Left ventricle myocardium inferior (tissue), 1 donor: Measurements from ENCODE around the gene STON2. TPM values are rescaled to one million over a fixed set of nuclear protein-coding genes. Genes with fewer than 3 reads are reported as not detected.

Experiments
- DNase-seq: peaks from one replicate; pipeline ENCODE4 v3.0.0-alpha.2; 2020
- H3K27ac ChIP-seq: fragments of 200-600 bp; replicated peaks from 2 replicates; pipeline ENCODE4 v1.8.0; 2021
- H3K27me3 ChIP-seq: fragments of 200-600 bp; 2 replicates; pipeline ENCODE4 v1.8.0; 2021; ENCODE audit warnings: low read depth
- H3K36me3 ChIP-seq: fragments of 200-600 bp; 2 replicates; pipeline ENCODE4 v1.8.0; 2021
- H3K4me1 ChIP-seq: fragments of 200-600 bp; 2 replicates; pipeline ENCODE4 v1.8.0; 2021
- H3K4me3 ChIP-seq: fragments of 200-600 bp; 2 replicates; pipeline ENCODE4 v1.8.0; 2021; ENCODE audit warnings: mild to moderate bottlenecking, moderate library complexity
- H3K9me3 ChIP-seq: fragments of 200-600 bp; replicated peaks from 2 replicates; pipeline ENCODE4 v1.8.0; 2021
- intact Hi-C: fragments of 100-400 bp; cut with micrococcal nuclease; formaldehyde crosslinking; loops from one replicate; pipeline ENCODE4 v1.11.0; 2022
- total RNA-seq: library from RNA; stranded (reverse); fragmentation: NEBNext Ultra II Directional; extraction: Animal tissue kit (Norgen Biotek cat#: 25700); gene quantifications from one replicate; pipeline ENCODE4 v1.2.1, GENCODE V29; 2021
- TF ChIP-seq, protein P1 (sequence below): fragments of 200-600 bp; IDR thresholded peaks from 2 replicates; pipeline ENCODE4 v1.8.0; 2021; ENCODE audit warnings: antibody characterized with exemption, mild to moderate bottlenecking, borderline replicate concordance
- donor health status: DM: no; HTN: yes; CAD: no; lungs with severe emphysema.

Gene STON2
- total RNA-seq, 1 donor from 2014 or later, result 8.3 TPM

DNA sequence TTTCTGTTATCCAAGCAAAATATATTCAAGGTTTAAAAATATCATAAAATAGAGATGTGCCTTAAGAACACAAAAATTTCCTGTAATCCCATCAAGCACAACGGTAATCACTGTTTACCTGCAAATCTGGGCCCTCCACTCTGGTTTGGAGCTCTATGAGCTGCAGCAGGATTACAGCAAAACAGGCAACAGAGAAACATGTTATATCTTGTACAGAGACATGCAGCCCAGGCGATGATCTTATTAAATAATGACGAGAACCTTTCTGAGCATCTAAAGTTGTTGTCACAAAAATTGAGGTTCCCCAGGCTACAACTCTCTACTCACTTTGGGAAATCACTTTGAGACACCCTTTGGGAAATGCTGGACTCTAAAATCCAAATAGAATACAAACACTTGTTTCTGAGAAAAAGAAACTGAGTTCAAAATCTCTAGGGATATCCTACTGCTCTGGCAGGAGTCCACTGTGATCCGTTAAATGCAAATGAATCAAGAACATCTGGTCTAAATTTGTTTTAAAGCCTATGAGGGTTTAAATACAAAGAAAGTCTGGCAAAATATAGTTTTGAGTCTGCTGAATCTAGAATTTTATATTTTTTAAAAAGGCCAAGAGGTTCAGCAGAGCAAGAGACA lies 36.3 kb downstream of the STON2 start:
- peaks cover 4% of the 10 kb centered on the region for H3K4me1 ChIP-seq
- intact Hi-C loops, result no loop called here
- peaks cover 9% of the 10 kb centered on the region for H3K27me3 ChIP-seq
- H3K9me3 ChIP-seq, result no peaks in the 10 kb centered on the region
- no peak for DNase-seq
- no peaks in the 10 kb centered on the region for H3K36me3 ChIP-seq
- peak overlapping the region; percentile 21 for H3K4me3 ChIP-seq
- TF ChIP-seq, protein P1, sequence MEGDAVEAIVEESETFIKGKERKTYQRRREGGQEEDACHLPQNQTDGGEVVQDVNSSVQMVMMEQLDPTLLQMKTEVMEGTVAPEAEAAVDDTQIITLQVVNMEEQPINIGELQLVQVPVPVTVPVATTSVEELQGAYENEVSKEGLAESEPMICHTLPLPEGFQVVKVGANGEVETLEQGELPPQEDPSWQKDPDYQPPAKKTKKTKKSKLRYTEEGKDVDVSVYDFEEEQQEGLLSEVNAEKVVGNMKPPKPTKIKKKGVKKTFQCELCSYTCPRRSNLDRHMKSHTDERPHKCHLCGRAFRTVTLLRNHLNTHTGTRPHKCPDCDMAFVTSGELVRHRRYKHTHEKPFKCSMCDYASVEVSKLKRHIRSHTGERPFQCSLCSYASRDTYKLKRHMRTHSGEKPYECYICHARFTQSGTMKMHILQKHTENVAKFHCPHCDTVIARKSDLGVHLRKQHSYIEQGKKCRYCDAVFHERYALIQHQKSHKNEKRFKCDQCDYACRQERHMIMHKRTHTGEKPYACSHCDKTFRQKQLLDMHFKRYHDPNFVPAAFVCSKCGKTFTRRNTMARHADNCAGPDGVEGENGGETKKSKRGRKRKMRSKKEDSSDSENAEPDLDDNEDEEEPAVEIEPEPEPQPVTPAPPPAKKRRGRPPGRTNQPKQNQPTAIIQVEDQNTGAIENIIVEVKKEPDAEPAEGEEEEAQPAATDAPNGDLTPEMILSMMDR, result no peak
- peak overlapping the region; percentile 60 for H3K27ac ChIP-seq

DNA sequence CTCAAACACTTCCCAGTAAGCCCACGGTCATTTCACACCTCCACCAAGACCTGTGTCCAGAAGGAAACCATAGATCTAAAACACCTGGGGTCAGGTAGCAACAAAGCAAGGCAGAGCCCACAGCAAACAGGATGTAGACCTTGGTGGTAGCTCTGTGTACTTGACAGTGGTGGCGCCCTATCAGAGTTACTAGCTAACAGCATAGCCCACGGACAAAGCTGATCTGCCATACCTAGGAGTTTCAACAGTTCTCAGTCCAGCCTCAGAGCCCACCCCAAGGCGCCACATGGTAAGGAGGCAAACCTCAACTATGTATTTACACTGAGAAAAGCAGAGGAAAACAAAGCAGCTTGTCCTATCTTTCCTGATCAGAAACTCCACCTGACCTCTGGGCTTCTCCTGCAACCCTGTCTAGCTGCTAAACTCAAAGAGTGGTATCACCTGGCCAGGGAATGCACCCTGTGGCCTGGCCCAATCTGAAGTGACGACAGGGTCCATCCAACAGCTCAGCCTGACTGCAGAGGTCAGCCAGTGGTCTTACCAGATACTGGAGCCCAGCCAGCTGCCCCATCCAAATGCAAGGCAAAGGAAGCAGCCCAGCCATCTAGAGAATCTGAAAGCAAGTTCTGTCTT lies 46.3 kb downstream of the STON2 start:
- Histone ChIP-seq H3K4me3 (no peak overlapping the region), H3K4me1 (no peaks in the 10 kb centered on the region), H3K27ac (no peak overlapping the region), H3K36me3 (no peaks in the 10 kb centered on the region), H3K27me3 (no peaks in the 10 kb centered on the region), H3K9me3 (peaks cover 33% of the 10 kb centered on the region)
- DNase-seq, result no peak
- TF ChIP-seq, protein P1, result no peak
- intact Hi-C loops, result no loop called here

DNA sequence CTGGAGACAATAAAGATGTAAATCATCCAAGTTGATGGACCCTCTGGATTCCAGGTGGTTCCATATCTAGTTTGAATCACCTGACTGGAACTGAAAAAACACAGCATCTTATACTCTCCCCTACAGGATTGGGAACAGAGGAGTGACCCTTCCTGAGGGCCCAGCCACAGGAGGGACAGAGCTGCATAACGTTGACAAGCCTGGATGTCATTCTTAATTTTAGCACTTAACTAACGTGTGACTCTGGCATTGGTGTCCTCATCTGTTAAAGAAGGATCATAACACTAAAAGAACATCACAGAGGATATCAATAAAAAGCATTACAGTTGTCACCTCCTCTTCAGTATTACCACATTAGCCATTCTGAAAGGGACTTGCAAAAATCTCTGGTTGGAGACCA lies 47.7 kb downstream of the STON2 start:
- intact Hi-C loops, result no loop called here
- Histone ChIP-seq H3K27ac (no peak overlapping the region), H3K36me3 (no peaks in the 10 kb centered on the region), H3K4me3 (no peak overlapping the region), H3K4me1 (no peaks in the 10 kb centered on the region), H3K9me3 (peaks cover 33% of the 10 kb centered on the region), H3K27me3 (no peaks in the 10 kb centered on the region)
- no peak for DNase-seq
- TF ChIP-seq, protein P1, result no peak

DNA sequence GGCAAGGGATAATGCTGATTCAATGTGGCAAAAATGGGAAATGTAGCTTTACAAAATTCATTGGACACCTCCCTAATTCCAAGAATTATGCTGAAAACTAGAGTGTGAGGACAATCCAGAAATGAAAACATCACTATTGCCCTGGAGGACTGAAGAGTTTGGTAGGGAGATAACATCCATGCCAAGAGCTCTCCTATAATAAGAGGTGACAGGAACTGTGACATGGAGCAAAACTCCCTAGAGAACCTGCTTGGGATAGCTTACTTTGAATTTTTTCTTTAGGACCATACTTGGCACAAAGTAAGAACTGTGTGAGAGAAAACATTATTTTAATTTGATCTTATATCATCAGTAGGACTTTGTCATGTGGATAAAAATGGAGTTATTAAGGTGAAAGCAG lies 48.9 kb downstream of the STON2 start:
- no peaks in the 10 kb centered on the region for H3K27me3 ChIP-seq
- intact Hi-C loops, result no loop called here
- H3K4me3 ChIP-seq, result no peak overlapping the region
- no peaks in the 10 kb centered on the region for H3K4me1 ChIP-seq
- no peaks in the 10 kb centered on the region for H3K36me3 ChIP-seq
- no peak overlapping the region for H3K27ac ChIP-seq
- TF ChIP-seq, protein P1, result no peak
- peaks cover 33% of the 10 kb centered on the region for H3K9me3 ChIP-seq
- DNase-seq, result no peak

DNA sequence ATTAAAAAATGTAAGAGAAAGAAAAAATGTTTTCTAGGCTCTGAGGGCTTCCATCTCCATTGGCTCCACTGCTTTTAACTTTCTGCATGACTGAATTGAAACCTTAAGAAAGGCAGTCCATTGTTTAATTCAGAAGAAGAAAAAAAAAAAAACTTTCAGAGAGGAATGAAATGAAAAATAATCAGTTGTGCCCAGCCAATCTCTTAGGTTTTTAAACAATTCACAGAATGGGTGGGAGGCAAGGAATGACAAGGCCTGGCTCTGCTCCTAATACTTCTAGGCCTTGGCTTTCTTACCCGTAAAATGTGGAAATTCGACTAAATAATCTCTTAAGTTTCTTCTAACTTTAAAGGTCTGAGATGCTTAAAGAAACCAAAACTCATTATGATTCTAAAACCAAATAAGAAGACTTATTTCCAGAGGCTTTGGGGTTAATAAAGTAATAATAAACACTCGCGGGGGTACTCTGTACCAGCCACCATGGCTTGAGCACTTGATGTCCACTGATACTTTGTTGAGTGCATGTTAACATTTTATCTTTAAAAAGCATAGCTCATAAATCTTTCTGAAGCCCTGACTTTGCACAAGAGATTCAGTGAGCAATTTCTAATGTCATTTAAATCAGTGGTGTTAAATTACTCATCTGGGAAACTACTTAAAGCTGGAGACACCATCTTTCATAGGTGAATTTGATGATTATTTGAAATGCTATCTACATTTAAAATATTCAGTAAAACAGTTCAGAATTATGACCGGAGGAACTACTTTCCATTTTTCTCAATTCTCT lies 49.6 kb downstream of the STON2 start:
- DNase-seq, result no peak
- intact Hi-C loops, result no loop called here
- Histone ChIP-seq H3K4me3 (no peak overlapping the region), H3K36me3 (no peaks in the 10 kb centered on the region), H3K4me1 (no peaks in the 10 kb centered on the region), H3K27ac (no peak overlapping the region), H3K9me3 (peaks cover 33% of the 10 kb centered on the region), H3K27me3 (no peaks in the 10 kb centered on the region)
- TF ChIP-seq, protein P1, result no peak
